ENCODE measurements around the gene RIMS3.

DNA sequence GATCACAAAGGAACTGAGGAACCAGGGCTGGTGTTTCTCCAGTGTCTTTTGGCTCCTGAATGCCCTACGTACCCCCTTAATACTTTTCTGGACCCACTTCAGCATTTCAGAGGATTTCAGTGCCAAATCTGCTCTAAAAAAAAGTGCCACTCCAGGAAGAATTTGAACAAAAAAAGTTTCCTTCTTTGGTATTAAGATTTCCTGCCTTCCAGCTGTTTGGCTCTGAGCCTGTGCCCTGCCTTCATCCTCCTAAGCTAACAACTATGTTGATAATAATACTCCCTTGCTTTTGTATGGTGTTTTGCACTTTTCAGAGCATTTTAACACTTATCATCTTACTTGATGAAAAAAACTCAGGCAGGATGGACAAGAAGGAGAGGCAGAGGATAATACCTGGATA, 11.0 kb upstream of the RIMS3 start:
- TF ChIP-seq FOXK2 (IDR thresholded peaks at IDR 0.05) (no peak), SP1 (IDR thresholded peaks at IDR 0.05) (no peak), BHLHE40 (IDR thresholded peaks at IDR 0.05; ENCODE audit: borderline replicate concordance) (no peak), L3MBTL2 (conservative IDR thresholded peaks at IDR 0.05) (no peak), CTBP1 (IDR thresholded peaks at IDR 0.05; ENCODE audit: borderline replicate concordance) (no peak), FOXA1 (IDR thresholded peaks at IDR 0.05) (no peak), ELF4 (IDR thresholded peaks at IDR 0.05) (no peak), NFRKB (IDR thresholded peaks at IDR 0.05) (no peak), TARDBP (IDR thresholded peaks at IDR 0.05) (no peak), ZNF384 (IDR thresholded peaks at IDR 0.05) (no peak), SUZ12 (IDR thresholded peaks at IDR 0.05) (no peak), FOXM1 (IDR thresholded peaks at IDR 0.05; ENCODE audit: borderline replicate concordance) (no peak)
- TF ChIP-seq, protein P1, sequence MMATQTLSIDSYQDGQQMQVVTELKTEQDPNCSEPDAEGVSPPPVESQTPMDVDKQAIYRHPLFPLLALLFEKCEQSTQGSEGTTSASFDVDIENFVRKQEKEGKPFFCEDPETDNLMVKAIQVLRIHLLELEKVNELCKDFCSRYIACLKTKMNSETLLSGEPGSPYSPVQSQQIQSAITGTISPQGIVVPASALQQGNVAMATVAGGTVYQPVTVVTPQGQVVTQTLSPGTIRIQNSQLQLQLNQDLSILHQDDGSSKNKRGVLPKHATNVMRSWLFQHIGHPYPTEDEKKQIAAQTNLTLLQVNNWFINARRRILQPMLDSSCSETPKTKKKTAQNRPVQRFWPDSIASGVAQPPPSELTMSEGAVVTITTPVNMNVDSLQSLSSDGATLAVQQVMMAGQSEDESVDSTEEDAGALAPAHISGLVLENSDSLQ (IDR thresholded peaks at IDR 0.05): no peak

Data from HEK293T (cell line).